Keratinocyte (primary cell): ENCODE data around the gene PRPF6. TPM values are rescaled to one million over a fixed set of nuclear protein-coding genes. Genes with fewer than 3 reads are reported as not detected.

Experiments used
- DNase-seq: peaks from one replicate; pipeline ENCODE4 v3.0.0-alpha.2; 2011; ENCODE audit warnings: low read depth, missing footprints, low spot score
- FAIRE-seq: peaks from 2 replicates; lab custom pipeline; 2011; peaks lifted over from hg19 to GRCh38; lab: Jason Lieb, UNC
- H2AFZ ChIP-seq: 2 replicates; pipeline ENCODE4 v1.6.0; 2012; ENCODE audit warnings: low read length, control low read depth, inconsistent platforms; ENCODE audit not compliant: control insufficient read depth
- H3K27ac ChIP-seq: 2 replicates; pipeline ENCODE4 v1.5.1; 2011; ENCODE audit warnings: low read length; ENCODE audit not compliant: control insufficient read depth, insufficient read depth
- H3K27me3 ChIP-seq: 3 replicates; pipeline ENCODE4 v1.6.0; 2011; ENCODE audit warnings: low read length; ENCODE audit not compliant: control insufficient read depth, insufficient read depth; ENCODE audit errors: extremely low read depth
- H3K36me3 ChIP-seq, 2 experiments: 2 replicates in 1 of 2; 3 replicates in 1 of 2; pipeline ENCODE4 v1.5.1; 2011; ENCODE audit warnings: low read length in 2 of 2, mild to moderate bottlenecking in 1 of 2; ENCODE audit not compliant: control insufficient read depth in 2 of 2, insufficient read depth in 2 of 2; ENCODE audit errors: extremely low read depth in 1 of 2
- H3K4me1 ChIP-seq: 3 replicates; pipeline ENCODE4 v1.5.1; 2011; ENCODE audit warnings: low read length; ENCODE audit not compliant: control insufficient read depth, insufficient read depth; ENCODE audit errors: extremely low read depth
- H3K4me2 ChIP-seq: 3 replicates; pipeline ENCODE4 v1.6.0; 2011; ENCODE audit warnings: low read depth, low read length; ENCODE audit not compliant: control insufficient read depth, insufficient read depth; ENCODE audit errors: extremely low read depth
- H3K4me3 ChIP-seq, 3 experiments: fragments of 200-600 bp in 1 of 3; sonication (generic) in 1 of 3; 2 replicates in 2 of 3; 3 replicates in 1 of 3; pipeline ENCODE4 v1.5.1; 2011 to 2016; ENCODE audit warnings: low read length in 3 of 3, mild to moderate bottlenecking in 3 of 3, control low read depth in 2 of 3, inconsistent platforms in 1 of 3, low read depth in 1 of 3, mixed read lengths in 1 of 3, mixed run types in 1 of 3, moderate library complexity in 1 of 3; ENCODE audit not compliant: control insufficient read depth in 2 of 3, insufficient read depth in 2 of 3; ENCODE audit errors: extremely low read depth in 1 of 3
- H3K79me2 ChIP-seq: 2 replicates; pipeline ENCODE4 v1.6.0; 2012; ENCODE audit warnings: low read length; ENCODE audit not compliant: control insufficient read depth, insufficient read depth
- H3K9ac ChIP-seq: 3 replicates; pipeline ENCODE4 v1.6.0; 2011; ENCODE audit warnings: low read length; ENCODE audit not compliant: control insufficient read depth, insufficient read depth; ENCODE audit errors: extremely low read depth
- H3K9me1 ChIP-seq: 3 replicates; pipeline ENCODE4 v1.6.0; 2011; ENCODE audit warnings: low read length; ENCODE audit not compliant: control insufficient read depth, insufficient read depth; ENCODE audit errors: extremely low read depth
- H3K9me3 ChIP-seq: 2 replicates; pipeline ENCODE4 v1.5.1; 2012; ENCODE audit warnings: low read depth, low read length; ENCODE audit not compliant: control insufficient read depth
- H4K20me1 ChIP-seq: 3 replicates; pipeline ENCODE4 v1.6.0; 2011; ENCODE audit warnings: low read length; ENCODE audit not compliant: control insufficient read depth, insufficient read depth; ENCODE audit errors: extremely low read depth
- EZH2 ChIP-seq: IDR thresholded peaks from one replicate; pipeline ENCODE4 v1.6.1; 2012; ENCODE audit warnings: inconsistent platforms, mild to moderate bottlenecking, low read length, moderate library complexity
- dilution Hi-C: fragments of 300-500 bp; cut with MboI; formaldehyde crosslinking; loops from one replicate; pipeline ENCODE4 v1.7.0; 2020; ENCODE audit warnings: low sequenced_read_pairs; ENCODE audit not compliant: extremely low pct_ligation_motif_present
- polyA plus RNA-seq, 5 experiments: library from polyadenylated mRNA; depleted of rRNA in 3 of 5; stranded (reverse) in 3 of 5; stranded (forward) in 1 of 5; unstranded in 1 of 5; fragments of >200 nt; gene quantifications; 1 replicate in 1 of 5; 2 replicates in 3 of 5; 3 replicates in 1 of 5; pipeline versions ENCODE4 v1.2.1 to v1.2.3, GENCODE V29; 2011 to 2012; ENCODE audit warnings: missing spikeins in 2 of 5, low read depth in 1 of 5, low replicate concordance in 1 of 5
- TF ChIP-seq, protein P1 (sequence below), 3 experiments: IDR thresholded peaks in 1 of 3; conservative IDR thresholded peaks in 1 of 3; optimal IDR thresholded peaks in 1 of 3; 2 replicates in 2 of 3; 3 replicates in 1 of 3; pipeline versions ENCODE3 to v1.5.1; 2011; ENCODE audit warnings: low read length in 3 of 3, mild to moderate bottlenecking in 3 of 3, moderate library complexity in 2 of 3, control low read depth in 1 of 3, inconsistent platforms in 1 of 3; ENCODE audit not compliant: insufficient read depth in 2 of 3; ENCODE audit errors: extremely low read depth in 1 of 3

The PRPF6 gene
- polyA plus RNA-seq, 1 donor (not counting 4 experiments of a cell fraction or from before 2014, with no cell fraction given), result 30.5 TPM

DNA sequence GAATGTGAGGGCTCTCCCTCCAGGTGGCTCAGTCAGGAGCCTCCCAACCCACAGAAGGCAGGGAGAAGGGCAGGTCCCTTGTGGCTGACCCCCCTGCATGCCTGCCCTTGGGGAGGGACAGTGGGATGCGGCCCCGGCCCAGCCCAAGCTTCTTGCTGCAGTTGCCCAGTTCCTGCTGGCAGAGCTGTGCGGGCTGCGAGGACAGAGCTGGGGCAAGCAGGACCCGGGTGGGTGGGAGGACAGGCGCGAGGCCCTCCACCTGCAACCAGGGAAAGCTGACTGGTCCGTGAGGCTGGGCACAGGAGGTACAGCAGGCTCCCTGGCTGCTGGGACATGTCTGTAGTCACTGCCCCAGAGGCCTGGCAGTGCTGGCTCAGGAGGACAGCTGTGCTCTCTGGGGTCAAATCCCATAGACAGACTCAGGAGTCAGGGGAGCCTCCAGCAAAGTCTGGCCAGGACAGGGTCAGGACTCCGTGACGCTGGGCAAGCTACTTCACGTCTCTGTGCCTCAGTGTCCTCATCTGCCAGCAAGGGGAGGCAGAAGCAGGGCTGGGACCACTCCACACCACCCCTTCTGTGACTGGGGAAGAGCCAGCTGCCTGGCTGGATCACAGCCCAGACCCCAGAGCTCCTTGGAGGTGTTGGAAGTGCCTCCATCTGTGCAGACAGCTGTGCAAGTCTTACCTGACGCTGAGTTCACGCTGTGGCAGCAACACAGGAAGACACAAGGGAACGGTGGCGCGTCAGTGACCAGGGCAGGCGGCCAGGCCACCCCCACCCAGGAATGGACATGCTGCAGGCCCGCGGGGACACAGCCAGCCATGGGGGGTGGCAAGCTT lies 37.7 kb upstream of the PRPF6 start:
- Histone ChIP-seq H2AFZ (no peak overlapping the region), H3K4me1 (peaks cover 20% of the 10 kb centered on the region), H3K27ac (peak overlapping the region; percentile 61), H3K4me2 (no peak overlapping the region), H3K9ac (no peak overlapping the region), H3K9me1 (no peaks in the 10 kb centered on the region), H4K20me1 (peaks cover 15% of the 10 kb centered on the region), H3K9me3 (no peaks in the 10 kb centered on the region), H3K36me3 (peaks cover 23 to 32% of the 10 kb centered on the region in 2 experiments), H3K4me3 (no peak overlapping the region), H3K27me3 (no peaks in the 10 kb centered on the region), H3K79me2 (peaks cover 32% of the 10 kb centered on the region)
- FAIRE-seq (no peak), DNase-seq (no peak)
- TF ChIP-seq EZH2, result no peak
- TF ChIP-seq, protein P1, sequence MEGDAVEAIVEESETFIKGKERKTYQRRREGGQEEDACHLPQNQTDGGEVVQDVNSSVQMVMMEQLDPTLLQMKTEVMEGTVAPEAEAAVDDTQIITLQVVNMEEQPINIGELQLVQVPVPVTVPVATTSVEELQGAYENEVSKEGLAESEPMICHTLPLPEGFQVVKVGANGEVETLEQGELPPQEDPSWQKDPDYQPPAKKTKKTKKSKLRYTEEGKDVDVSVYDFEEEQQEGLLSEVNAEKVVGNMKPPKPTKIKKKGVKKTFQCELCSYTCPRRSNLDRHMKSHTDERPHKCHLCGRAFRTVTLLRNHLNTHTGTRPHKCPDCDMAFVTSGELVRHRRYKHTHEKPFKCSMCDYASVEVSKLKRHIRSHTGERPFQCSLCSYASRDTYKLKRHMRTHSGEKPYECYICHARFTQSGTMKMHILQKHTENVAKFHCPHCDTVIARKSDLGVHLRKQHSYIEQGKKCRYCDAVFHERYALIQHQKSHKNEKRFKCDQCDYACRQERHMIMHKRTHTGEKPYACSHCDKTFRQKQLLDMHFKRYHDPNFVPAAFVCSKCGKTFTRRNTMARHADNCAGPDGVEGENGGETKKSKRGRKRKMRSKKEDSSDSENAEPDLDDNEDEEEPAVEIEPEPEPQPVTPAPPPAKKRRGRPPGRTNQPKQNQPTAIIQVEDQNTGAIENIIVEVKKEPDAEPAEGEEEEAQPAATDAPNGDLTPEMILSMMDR (optimal IDR thresholded peaks at IDR 0.05 in 1 of 3, IDR thresholded peaks at IDR 0.05 in 1 of 3, conservative IDR thresholded peaks at IDR 0.05 in 1 of 3; ENCODE audit: extremely low read depth in 1 of 3, insufficient read depth in 2 of 3, low read length in 3 of 3), result no peak
- dilution Hi-C loops, result no loop called here

DNA sequence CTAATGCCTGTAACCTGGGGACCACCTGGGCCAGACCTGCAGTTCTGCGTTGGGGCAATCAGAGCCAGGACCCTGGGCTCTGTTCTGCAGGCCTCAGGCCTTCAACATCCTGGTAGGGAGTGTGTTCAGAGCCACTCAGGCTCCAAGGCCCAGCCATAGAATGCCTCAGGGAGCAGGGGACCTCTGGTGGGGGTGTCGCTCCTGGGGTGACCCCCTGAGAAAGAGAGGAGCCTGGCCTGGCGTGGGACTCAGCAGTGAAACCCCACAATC lies 37.2 kb upstream of the PRPF6 start:
- dilution Hi-C loops, result no loop called here
- no peak for FAIRE-seq
- Histone ChIP-seq H3K9me1 (peaks cover 2% of the 10 kb centered on the region), H3K79me2 (peaks cover 33% of the 10 kb centered on the region), H3K9me3 (no peaks in the 10 kb centered on the region), H3K36me3 (peaks cover 23 to 32% of the 10 kb centered on the region in 2 experiments), H3K4me1 (peaks cover 25% of the 10 kb centered on the region), H2AFZ (no peak overlapping the region), H3K4me2 (no peak overlapping the region), H3K27me3 (no peaks in the 10 kb centered on the region), H4K20me1 (peaks cover 19% of the 10 kb centered on the region), H3K4me3 (no peak overlapping the region), H3K27ac (no peak overlapping the region), H3K9ac (no peak overlapping the region)
- TF ChIP-seq, protein P1 (optimal IDR thresholded peaks at IDR 0.05 in 1 of 3, IDR thresholded peaks at IDR 0.05 in 1 of 3, conservative IDR thresholded peaks at IDR 0.05 in 1 of 3; ENCODE audit: extremely low read depth in 1 of 3, insufficient read depth in 2 of 3, low read length in 3 of 3), result no peak
- no peak for TF ChIP-seq EZH2
- no peak for DNase-seq
